Endothelial cell of umbilical vein (primary cell): ENCODE results near the gene ACTN1.

ENCODE experiments used
- JUN ChIP-seq: IDR thresholded peaks from 2 replicates; pipeline ENCODE4 v1.6.1; 2011; ENCODE audit warnings: borderline replicate concordance, low read depth; ENCODE audit not compliant: insufficient read length, insufficient read depth
- MYC ChIP-seq: IDR thresholded peaks from one replicate; pipeline ENCODE4 v1.6.1; 2011; ENCODE audit warnings: mild to moderate bottlenecking, low read depth, low read length
- POLR2A ChIP-seq: IDR thresholded peaks from 2 replicates; pipeline ENCODE4 v1.6.1; 2012; ENCODE audit warnings: low read depth, mild to moderate bottlenecking, control low read depth, low read length
- POLR2AphosphoS5 ChIP-seq: IDR thresholded peaks from 2 replicates; pipeline ENCODE4 v1.6.1; 2012; ENCODE audit warnings: low read depth, mild to moderate bottlenecking, control low read depth, low read length, moderate library complexity; ENCODE audit not compliant: insufficient read depth
- TF ChIP-seq, protein P1 (sequence below), 2 donors: IDR thresholded peaks; 1 replicate in 1 of 2; 2 replicates in 1 of 2; pipeline ENCODE4 v1.5.1; 2011; ENCODE audit warnings: low read length in 2 of 2, mild to moderate bottlenecking in 2 of 2, moderate library complexity in 2 of 2, control low read depth in 1 of 2, inconsistent platforms in 1 of 2, low read depth in 1 of 2; ENCODE audit not compliant: insufficient read depth in 1 of 2; ENCODE audit errors: extremely low read depth in 1 of 2

DNA sequence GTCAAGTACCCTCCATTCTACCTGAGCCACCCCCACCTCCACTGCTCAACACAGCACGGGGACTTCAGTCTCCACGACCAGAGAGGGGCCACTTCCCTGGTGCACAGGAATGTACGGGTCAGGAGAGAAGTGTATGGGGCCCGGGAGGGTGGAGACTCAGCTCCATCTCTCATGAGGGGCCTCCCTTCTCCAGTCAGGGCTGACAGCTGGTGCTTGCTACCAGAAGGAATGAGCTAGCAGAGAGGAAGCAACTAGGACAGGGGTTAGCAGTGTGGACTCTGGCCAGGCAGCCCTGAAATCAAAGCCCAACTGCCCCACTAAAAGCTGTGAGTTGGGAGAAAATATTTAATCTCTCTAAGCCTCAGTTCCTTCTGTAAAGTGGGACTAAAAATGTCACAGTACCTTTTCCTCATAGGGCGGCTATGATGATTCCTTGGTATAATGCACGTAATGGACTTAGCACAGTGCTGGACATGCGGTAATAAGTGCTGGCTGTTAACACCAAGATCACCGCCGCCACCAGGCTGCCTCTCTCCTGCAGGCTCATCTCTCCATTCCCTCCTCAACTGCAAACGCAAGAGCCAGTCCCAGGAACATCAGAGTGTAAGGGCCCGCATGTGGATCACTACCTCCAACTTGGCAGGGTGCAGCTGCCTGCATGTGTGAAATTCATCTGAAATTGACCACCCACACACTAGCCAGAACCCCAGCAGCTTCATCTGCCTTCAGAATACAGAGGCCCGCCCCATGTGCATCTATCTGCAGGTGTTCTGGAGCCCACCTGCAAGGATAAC, 14.6 kb downstream of the ACTN1 start:
- TF ChIP-seq, protein P1, sequence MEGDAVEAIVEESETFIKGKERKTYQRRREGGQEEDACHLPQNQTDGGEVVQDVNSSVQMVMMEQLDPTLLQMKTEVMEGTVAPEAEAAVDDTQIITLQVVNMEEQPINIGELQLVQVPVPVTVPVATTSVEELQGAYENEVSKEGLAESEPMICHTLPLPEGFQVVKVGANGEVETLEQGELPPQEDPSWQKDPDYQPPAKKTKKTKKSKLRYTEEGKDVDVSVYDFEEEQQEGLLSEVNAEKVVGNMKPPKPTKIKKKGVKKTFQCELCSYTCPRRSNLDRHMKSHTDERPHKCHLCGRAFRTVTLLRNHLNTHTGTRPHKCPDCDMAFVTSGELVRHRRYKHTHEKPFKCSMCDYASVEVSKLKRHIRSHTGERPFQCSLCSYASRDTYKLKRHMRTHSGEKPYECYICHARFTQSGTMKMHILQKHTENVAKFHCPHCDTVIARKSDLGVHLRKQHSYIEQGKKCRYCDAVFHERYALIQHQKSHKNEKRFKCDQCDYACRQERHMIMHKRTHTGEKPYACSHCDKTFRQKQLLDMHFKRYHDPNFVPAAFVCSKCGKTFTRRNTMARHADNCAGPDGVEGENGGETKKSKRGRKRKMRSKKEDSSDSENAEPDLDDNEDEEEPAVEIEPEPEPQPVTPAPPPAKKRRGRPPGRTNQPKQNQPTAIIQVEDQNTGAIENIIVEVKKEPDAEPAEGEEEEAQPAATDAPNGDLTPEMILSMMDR (IDR thresholded peaks at IDR 0.05; ENCODE audit: extremely low read depth in 1 of 2, insufficient read depth in 1 of 2, low read depth in 1 of 2, low read length in 2 of 2): no peak
- TF ChIP-seq POLR2AphosphoS5 (no peak), JUN (no peak), POLR2A (no peak), MYC (no peak)
